HepG2 (cell line): ENCODE data around the gene MYO1G. TPM values are rescaled to one million over a fixed set of nuclear protein-coding genes. Genes with fewer than 3 reads are reported as not detected.

ENCODE experiments used
- AGO2 ChIP-seq: fragments of 200-400 bp; formaldehyde crosslinking; optimal IDR thresholded peaks from 2 replicates; pipeline ENCODE3; 2017; ENCODE audit warnings: mild to moderate bottlenecking, low read depth, low read length, moderate library complexity
- BCL3 ChIP-seq: sonication (generic); formaldehyde crosslinking; IDR thresholded peaks from 2 replicates; pipeline ENCODE4 v1.5.1; 2020; ENCODE audit warnings: mild to moderate bottlenecking, missing genetic modification reagents, moderate library complexity
- GABPB1 ChIP-seq: IDR thresholded peaks from 2 replicates; pipeline ENCODE4 v1.6.1; 2016; ENCODE audit warnings: mild to moderate bottlenecking, missing genetic modification reagents, moderate library complexity, missing compliant biosample characterization
- HNF4A ChIP-seq: sonication (generic); formaldehyde crosslinking; IDR thresholded peaks from 2 replicates; pipeline ENCODE4 v1.4.0; 2020; ENCODE audit warnings: missing genetic modification reagents
- MED1 ChIP-seq: sonication (generic); formaldehyde crosslinking; IDR thresholded peaks from 2 replicates; pipeline ENCODE4 v1.4.0; 2020; ENCODE audit warnings: missing genetic modification reagents
- RARA ChIP-seq: IDR thresholded peaks from 2 replicates; pipeline ENCODE4 v1.6.1; 2016; ENCODE audit warnings: missing genetic modification reagents, missing compliant biosample characterization
- SAP130 ChIP-seq: IDR thresholded peaks from 2 replicates; pipeline ENCODE4 v1.6.1; 2016; ENCODE audit warnings: low read depth
- SP2 ChIP-seq: sonication (generic); formaldehyde crosslinking; IDR thresholded peaks from 2 replicates; pipeline ENCODE4 v1.5.1; 2020; ENCODE audit warnings: mild to moderate bottlenecking, missing genetic modification reagents
- ZBTB4 ChIP-seq: sonication (generic); formaldehyde crosslinking; IDR thresholded peaks from 2 replicates; pipeline ENCODE4 v1.4.0; 2020; ENCODE audit warnings: missing genetic modification reagents, mild to moderate bottlenecking, borderline replicate concordance
- ZNF260 ChIP-seq: sonication (generic); formaldehyde crosslinking; IDR thresholded peaks from 2 replicates; pipeline ENCODE4 v1.4.0; 2020; ENCODE audit warnings: missing genetic modification reagents, low read depth, mild to moderate bottlenecking, borderline replicate concordance
- ZNF280B ChIP-seq: sonication (generic); formaldehyde crosslinking; IDR thresholded peaks from 2 replicates; pipeline ENCODE4 v1.5.0; 2020; ENCODE audit warnings: missing genetic modification reagents, mild to moderate bottlenecking, borderline replicate concordance
- polyA plus RNA-seq, 8 experiments: library from polyadenylated mRNA; depleted of rRNA in 3 of 8; stranded (reverse) in 7 of 8; unstranded in 1 of 8; fragments of >200 nt; fragmentation: Illumina TruSeq in 4 of 8; extraction: Trizol in 4 of 8; gene quantifications; 2 replicates each; pipeline versions ENCODE4 v1.2.1 to v1.2.3, GENCODE V29; 2011 to 2016; ENCODE audit warnings: low read depth in 4 of 8, missing spikeins in 1 of 8, mixed read lengths in 1 of 8; ENCODE audit not compliant: insufficient read depth in 1 of 8
- total RNA-seq, 5 experiments: library from RNA; depleted of rRNA; stranded (reverse); fragments of >200 nt; fragmentation: Illumina TruSeq; extraction: Trizol; gene quantifications; 2 replicates each; pipeline ENCODE4 v1.2.3, GENCODE V29; 2016; ENCODE audit warnings: low read depth in 1 of 5
- TF ChIP-seq, protein P1 (sequence below): sonication (generic); formaldehyde crosslinking; IDR thresholded peaks from 2 replicates; pipeline ENCODE4 v1.4.0; 2020; ENCODE audit warnings: mild to moderate bottlenecking, low read depth, missing genetic modification reagents
- TF ChIP-seq, protein P2 (sequence below): sonication (generic); formaldehyde crosslinking; IDR thresholded peaks from 2 replicates; pipeline ENCODE4 v1.4.0; 2020; ENCODE audit warnings: missing genetic modification reagents, borderline replicate concordance

Gene MYO1G
- total and polyA plus RNA-seq, 2 of the 13 experiments (the other 11 are each of a cell fraction or from before 2014, with no cell fraction given): 0.29 to 1.1 TPM

- no peak for TF ChIP-seq ZNF280B
- TF ChIP-seq, protein P1, sequence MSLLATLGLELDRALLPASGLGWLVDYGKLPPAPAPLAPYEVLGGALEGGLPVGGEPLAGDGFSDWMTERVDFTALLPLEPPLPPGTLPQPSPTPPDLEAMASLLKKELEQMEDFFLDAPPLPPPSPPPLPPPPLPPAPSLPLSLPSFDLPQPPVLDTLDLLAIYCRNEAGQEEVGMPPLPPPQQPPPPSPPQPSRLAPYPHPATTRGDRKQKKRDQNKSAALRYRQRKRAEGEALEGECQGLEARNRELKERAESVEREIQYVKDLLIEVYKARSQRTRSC: no peak
- TF ChIP-seq, protein P2, sequence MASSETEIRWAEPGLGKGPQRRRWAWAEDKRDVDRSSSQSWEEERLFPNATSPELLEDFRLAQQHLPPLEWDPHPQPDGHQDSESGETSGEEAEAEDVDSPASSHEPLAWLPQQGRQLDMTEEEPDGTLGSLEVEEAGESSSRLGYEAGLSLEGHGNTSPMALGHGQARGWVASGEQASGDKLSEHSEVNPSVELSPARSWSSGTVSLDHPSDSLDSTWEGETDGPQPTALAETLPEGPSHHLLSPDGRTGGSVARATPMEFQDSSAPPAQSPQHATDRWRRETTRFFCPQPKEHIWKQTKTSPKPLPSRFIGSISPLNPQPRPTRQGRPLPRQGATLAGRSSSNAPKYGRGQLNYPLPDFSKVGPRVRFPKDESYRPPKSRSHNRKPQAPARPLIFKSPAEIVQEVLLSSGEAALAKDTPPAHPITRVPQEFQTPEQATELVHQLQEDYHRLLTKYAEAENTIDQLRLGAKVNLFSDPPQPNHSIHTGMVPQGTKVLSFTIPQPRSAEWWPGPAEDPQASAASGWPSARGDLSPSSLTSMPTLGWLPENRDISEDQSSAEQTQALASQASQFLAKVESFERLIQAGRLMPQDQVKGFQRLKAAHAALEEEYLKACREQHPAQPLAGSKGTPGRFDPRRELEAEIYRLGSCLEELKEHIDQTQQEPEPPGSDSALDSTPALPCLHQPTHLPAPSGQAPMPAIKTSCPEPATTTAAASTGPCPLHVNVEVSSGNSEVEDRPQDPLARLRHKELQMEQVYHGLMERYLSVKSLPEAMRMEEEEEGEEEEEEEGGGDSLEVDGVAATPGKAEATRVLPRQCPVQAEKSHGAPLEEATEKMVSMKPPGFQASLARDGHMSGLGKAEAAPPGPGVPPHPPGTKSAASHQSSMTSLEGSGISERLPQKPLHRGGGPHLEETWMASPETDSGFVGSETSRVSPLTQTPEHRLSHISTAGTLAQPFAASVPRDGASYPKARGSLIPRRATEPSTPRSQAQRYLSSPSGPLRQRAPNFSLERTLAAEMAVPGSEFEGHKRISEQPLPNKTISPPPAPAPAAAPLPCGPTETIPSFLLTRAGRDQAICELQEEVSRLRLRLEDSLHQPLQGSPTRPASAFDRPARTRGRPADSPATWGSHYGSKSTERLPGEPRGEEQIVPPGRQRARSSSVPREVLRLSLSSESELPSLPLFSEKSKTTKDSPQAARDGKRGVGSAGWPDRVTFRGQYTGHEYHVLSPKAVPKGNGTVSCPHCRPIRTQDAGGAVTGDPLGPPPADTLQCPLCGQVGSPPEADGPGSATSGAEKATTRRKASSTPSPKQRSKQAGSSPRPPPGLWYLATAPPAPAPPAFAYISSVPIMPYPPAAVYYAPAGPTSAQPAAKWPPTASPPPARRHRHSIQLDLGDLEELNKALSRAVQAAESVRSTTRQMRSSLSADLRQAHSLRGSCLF (CRISPR knock-in tag): no peak
- peak; percentile 23; the same call in 1 of the 2 replicates for TF ChIP-seq SP2 (CRISPR knock-in tag)
- TF ChIP-seq SAP130: peak; percentile 14; the same call in 1 of the 2 replicates
- 0 out of 2 replicates have a peak, but pooled peaks have one; percentile 14 for TF ChIP-seq GABPB1 (CRISPR knock-in tag)
- peak; percentile 57; the same call in 1 of the 2 replicates for TF ChIP-seq RARA (CRISPR knock-in tag)
- TF ChIP-seq HNF4A (CRISPR knock-in tag): 0 out of 2 replicates have a peak, but pooled peaks have one; percentile 18
- no peak for TF ChIP-seq AGO2
- no peak for TF ChIP-seq BCL3 (CRISPR knock-in tag)
- TF ChIP-seq MED1: no peak
- no peak for TF ChIP-seq ZBTB4 (CRISPR knock-in tag)
- TF ChIP-seq ZNF260: no peak
Measured at GRCh38 chr7:44964831-44965440, 13.9 kb downstream of the MYO1G start (continued).
